B cell (primary cell): ENCODE measurements around the gene TMEM131L. TPM values are rescaled to one million over a fixed set of nuclear protein-coding genes. Genes with fewer than 3 reads are reported as not detected.
A peak's percentile ranks its signal among the peaks of the same experiment; 100 is the strongest.

ENCODE experiments used
- ATAC-seq: fragments of 200-7000 bp; cut with Tn5 transposase; one replicate; pipeline ENCODE4 v1.10.0; 2021; ENCODE audit warnings: low read depth, mild to moderate bottlenecking, moderate number of reproducible peaks, moderate library complexity
- CTCF ChIA-PET: fragments of 350-600 bp; sonication (Branson Sonifier 250); formaldehyde crosslinking; loops from one replicate; lab custom pipeline; 2021; ENCODE audit warnings: antibody characterized with exemption, inconsistent platforms; lab: Charles Lee
- POLR2A ChIA-PET: fragments of 350-600 bp; sonication (Branson Sonifier 250); formaldehyde crosslinking; loops from one replicate; lab custom pipeline; 2021; ENCODE audit warnings: antibody characterized with exemption; lab: Charles Lee
- DNase-seq: peaks from one replicate; pipeline ENCODE4 v3.0.0; 2013
- H2AFZ ChIP-seq: 2 replicates; pipeline ENCODE4 v1.6.1; 2012; ENCODE audit warnings: mild to moderate bottlenecking, low read depth, low read length; ENCODE audit not compliant: insufficient read depth, poor library complexity, severe bottlenecking
- H3K27ac ChIP-seq, 2 donors: 1 replicate in 1 of 2; 2 replicates in 1 of 2; pipeline ENCODE4 v1.5.1; 2012 to 2013; ENCODE audit warnings: low read length in 2 of 2, mild to moderate bottlenecking in 2 of 2, moderate library complexity in 1 of 2
- H3K27me3 ChIP-seq, 4 experiments: fragments of 200-600 bp in 1 of 4; sonication (generic) in 1 of 4; replicated peaks in 1 of 4; 1 replicate in 2 of 4; 2 replicates in 2 of 4; pipeline versions ENCODE4 v1.6.1 to v1.7.0; 2013 to 2016; ENCODE audit warnings: low read length in 3 of 4, mild to moderate bottlenecking in 2 of 4, mixed read lengths in 1 of 4, moderate library complexity in 1 of 4; ENCODE audit not compliant: insufficient read depth in 4 of 4, control insufficient read depth in 3 of 4; ENCODE audit errors: control extremely low read depth in 1 of 4
- H3K36me3 ChIP-seq, 2 experiments: replicated peaks in 1 of 2; 1 replicate in 1 of 2; 2 replicates in 1 of 2; pipeline versions ENCODE4 v1.6.1 to v1.7.1; 2013; ENCODE audit warnings: low read length in 1 of 2; ENCODE audit not compliant: insufficient read depth in 2 of 2, control insufficient read depth in 1 of 2; ENCODE audit errors: control extremely low read depth in 1 of 2, extremely low read depth in 1 of 2
- H3K4me1 ChIP-seq, 2 donors: fragments of 200-600 bp in 1 of 2; sonication (generic) in 1 of 2; 1 replicate in 1 of 2; 2 replicates in 1 of 2; pipeline versions ENCODE4 v1.5.1 to v1.6.1; 2013 to 2017; ENCODE audit warnings: low read length in 2 of 2; ENCODE audit not compliant: control insufficient read depth in 2 of 2, insufficient read depth in 2 of 2
- H3K4me2 ChIP-seq: replicated peaks from 2 replicates; pipeline ENCODE3; 2012; ENCODE audit warnings: mild to moderate bottlenecking, low read depth, low read length; ENCODE audit not compliant: poor library complexity, severe bottlenecking
- H3K4me3 ChIP-seq, 5 experiments: fragments of 200-600 bp in 1 of 5; sonication (generic) in 1 of 5; 1 replicate in 3 of 5; 2 replicates in 2 of 5; pipeline versions ENCODE4 v1.5.1 to v1.7.0; 2011 to 2016; ENCODE audit warnings: low read length in 4 of 5, mild to moderate bottlenecking in 4 of 5, low read depth in 2 of 5, control low read depth in 1 of 5, moderate library complexity in 1 of 5; ENCODE audit not compliant: insufficient read depth in 1 of 5; ENCODE audit errors: control extremely low read depth in 1 of 5, extremely low read depth in 1 of 5
- H3K79me2 ChIP-seq: fragments of 200-600 bp; sonication (generic); one replicate; pipeline ENCODE4 v1.6.0; 2016; ENCODE audit warnings: low read length; ENCODE audit not compliant: control insufficient read depth, insufficient read depth
- H3K9ac ChIP-seq: fragments of 200-600 bp; sonication (generic); 2 replicates; pipeline ENCODE4 v1.6.1; 2017; ENCODE audit warnings: mild to moderate bottlenecking, low read length, moderate library complexity
- H3K9me3 ChIP-seq, 3 donors: one replicate each; pipeline versions ENCODE4 v1.6.1 to v1.7.1; 2013; ENCODE audit warnings: low read length in 2 of 3; ENCODE audit not compliant: control insufficient read depth in 2 of 3, insufficient read depth in 1 of 3; ENCODE audit errors: control extremely low read depth in 1 of 3
- H4K20me1 ChIP-seq: 2 replicates; pipeline ENCODE4 v1.6.0; 2012; ENCODE audit warnings: mild to moderate bottlenecking, low read length; ENCODE audit not compliant: insufficient read depth, control insufficient read depth, poor library complexity, severe bottlenecking
- H3K27ac Mint-ChIP-seq: one replicate; pipeline ENCODE4 v1.8.0; 2021; ENCODE audit warnings: mixed read lengths
- H3K27me3 Mint-ChIP-seq: one replicate; pipeline ENCODE4 v1.8.0; 2021; ENCODE audit warnings: mixed read lengths
- H3K4me1 Mint-ChIP-seq: one replicate; pipeline ENCODE4 v1.8.0; 2021; ENCODE audit warnings: mixed read lengths
- H3K4me3 Mint-ChIP-seq: one replicate; pipeline ENCODE4 v1.8.0; 2021; ENCODE audit warnings: mixed read lengths
- H3K9me3 Mint-ChIP-seq: one replicate; pipeline ENCODE4 v1.8.0; 2022; ENCODE audit warnings: mixed read lengths; ENCODE audit not compliant: insufficient read depth
- EZH2 ChIP-seq: IDR thresholded peaks from 2 replicates; pipeline ENCODE4 v1.6.1; 2012; ENCODE audit warnings: borderline replicate concordance, low read depth, mild to moderate bottlenecking, moderate library complexity, low read length; ENCODE audit not compliant: insufficient read depth, poor library complexity, severe bottlenecking
- WGBS: methylation state at CpG from one replicate; pipeline ENCODE4 v1.1.5; 2013; ENCODE audit warnings: missing lambda C conversion rate; ENCODE audit not compliant: insufficient coverage; 5-methylcytosine and 5-hydroxymethylcytosine counted together
- intact Hi-C: fragments of 100-400 bp; cut with micrococcal nuclease; formaldehyde crosslinking; loops from one replicate; pipeline ENCODE4 v1.10.0; 2022
- polyA plus RNA-seq: library from polyadenylated mRNA; depleted of rRNA; stranded (reverse); fragments of >200 nt; gene quantifications from 2 replicates; pipeline ENCODE4 v1.2.3, GENCODE V29; 2012
- total RNA-seq, 2 donors: library from RNA; stranded (reverse); fragments of 120-200 nt in 1 of 2; gene quantifications; 1 replicate in 1 of 2; 2 replicates in 1 of 2; pipeline versions ENCODE4 v1.2.3 to v1.2.4, GENCODE V29; 2013 to 2022
- TF ChIP-seq, protein P1 (sequence below): fragments of 200-600 bp; IDR thresholded peaks from one replicate; pipeline ENCODE4 v1.8.0; 2022; ENCODE audit warnings: antibody characterized with exemption, mild to moderate bottlenecking

TMEM131L gene
- total and polyA plus RNA-seq, 2 donors (not counting 1 experiment from before 2014, with no cell fraction given) = 56.4 to 120 TPM

DNA sequence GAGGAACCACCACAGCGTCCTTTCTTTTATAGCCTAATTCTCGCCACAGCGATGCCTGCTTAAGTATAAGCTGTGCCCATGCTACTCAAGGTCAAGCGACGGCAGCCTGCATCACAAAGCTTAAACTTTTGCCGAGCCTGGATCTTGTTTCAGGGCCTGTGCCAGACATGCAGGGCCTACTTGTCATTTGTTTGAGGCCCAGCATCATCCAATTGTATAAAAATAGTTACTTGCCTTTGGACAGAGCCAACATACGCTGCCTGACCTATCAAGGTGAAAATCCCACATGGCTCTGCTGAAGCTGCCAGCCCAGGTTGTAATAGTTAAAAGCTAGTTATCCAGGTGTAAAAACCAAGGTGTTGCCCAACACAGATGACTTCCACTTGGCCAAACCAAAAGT is 107.1 kb downstream of the TMEM131L start:
- intact Hi-C loops = loop anchor here (5.0 kb wide), 1 partner anchor 86 kb away; no protein-coding TSS in a partner anchor
- Histone ChIP-seq H3K9me3 (no peaks in the 10 kb centered on the region), H3K79me2 (peaks cover 99% of the 10 kb centered on the region), H3K4me1 (peaks cover 59% of the 10 kb centered on the region in 2 donors), H3K27me3 (no peaks in the 10 kb centered on the region), H3K9ac (no peak overlapping the region), H2AFZ (no peak overlapping the region), H3K4me2 (peak overlapping the region; percentile 62), H3K4me3 (no peak overlapping the region), H4K20me1 (peaks cover 80% of the 10 kb centered on the region), H3K36me3 (peaks cover 10 to 31% of the 10 kb centered on the region in 2 experiments), H3K27ac (peak overlapping the region; percentile 3 to 65)
- POLR2A ChIA-PET = no interaction called here
- no peaks in the 10 kb centered on the region for H3K27me3 Mint-ChIP-seq
- no peak overlapping the region for H3K4me3 Mint-ChIP-seq
- H3K4me1 Mint-ChIP-seq = peaks cover 79% of the 10 kb centered on the region
- CTCF ChIA-PET = interaction anchor here (0.6 to 6.3 kb wide), 32 partner anchors 10 to 726 kb away, joined by 3 to 83 read pairs (median 8); partner anchors contain the start of genes MND1 and TMEM131L
- TF ChIP-seq EZH2 = no peak
- TF ChIP-seq, protein P1, sequence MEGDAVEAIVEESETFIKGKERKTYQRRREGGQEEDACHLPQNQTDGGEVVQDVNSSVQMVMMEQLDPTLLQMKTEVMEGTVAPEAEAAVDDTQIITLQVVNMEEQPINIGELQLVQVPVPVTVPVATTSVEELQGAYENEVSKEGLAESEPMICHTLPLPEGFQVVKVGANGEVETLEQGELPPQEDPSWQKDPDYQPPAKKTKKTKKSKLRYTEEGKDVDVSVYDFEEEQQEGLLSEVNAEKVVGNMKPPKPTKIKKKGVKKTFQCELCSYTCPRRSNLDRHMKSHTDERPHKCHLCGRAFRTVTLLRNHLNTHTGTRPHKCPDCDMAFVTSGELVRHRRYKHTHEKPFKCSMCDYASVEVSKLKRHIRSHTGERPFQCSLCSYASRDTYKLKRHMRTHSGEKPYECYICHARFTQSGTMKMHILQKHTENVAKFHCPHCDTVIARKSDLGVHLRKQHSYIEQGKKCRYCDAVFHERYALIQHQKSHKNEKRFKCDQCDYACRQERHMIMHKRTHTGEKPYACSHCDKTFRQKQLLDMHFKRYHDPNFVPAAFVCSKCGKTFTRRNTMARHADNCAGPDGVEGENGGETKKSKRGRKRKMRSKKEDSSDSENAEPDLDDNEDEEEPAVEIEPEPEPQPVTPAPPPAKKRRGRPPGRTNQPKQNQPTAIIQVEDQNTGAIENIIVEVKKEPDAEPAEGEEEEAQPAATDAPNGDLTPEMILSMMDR = no peak
- 100% methylated on average over 6 of the region's 7 CpGs for WGBS
- peak overlapping the region; percentile 47 for H3K27ac Mint-ChIP-seq
- H3K9me3 Mint-ChIP-seq = no peaks in the 10 kb centered on the region
- no peak for DNase-seq
- ATAC-seq = no peak
